CD4-positive, alpha-beta memory T cell (primary cell): ENCODE results near the gene MAST4. TPM values are rescaled to one million over a fixed set of nuclear protein-coding genes. Genes with fewer than 3 reads are reported as not detected.

Experiments used
- CTCF ChIA-PET: fragments of 350-600 bp; sonication (Branson Sonifier 250); formaldehyde crosslinking; loops from one replicate; lab custom pipeline; 2021; ENCODE audit warnings: inconsistent platforms; ENCODE audit not compliant: partially characterized antibody; lab: Charles Lee
- POLR2A ChIA-PET: fragments of 350-600 bp; sonication (Branson Sonifier 250); formaldehyde crosslinking; loops from one replicate; lab custom pipeline; 2021; ENCODE audit not compliant: partially characterized antibody; lab: Charles Lee
- DNase-seq, 5 donors: peaks; one replicate each; pipeline versions ENCODE4 v3.0.0 to v3.0.0-alpha.2; 2020 to 2022; ENCODE audit warnings: mixed read lengths in 1 of 5
- H3K27ac ChIP-seq: one replicate; pipeline ENCODE4 v1.7.0; 2013; ENCODE audit warnings: low read depth, low read length
- H3K27me3 ChIP-seq: 2 replicates; pipeline ENCODE4 v1.7.0; 2013; ENCODE audit warnings: mild to moderate bottlenecking, low read length, moderate library complexity; ENCODE audit not compliant: insufficient read depth
- H3K36me3 ChIP-seq: 2 replicates; pipeline ENCODE4 v1.7.0; 2013; ENCODE audit warnings: mild to moderate bottlenecking, low read length, moderate library complexity; ENCODE audit not compliant: insufficient read depth
- H3K4me1 ChIP-seq: 2 replicates; pipeline ENCODE4 v1.7.0; 2013; ENCODE audit warnings: mild to moderate bottlenecking, low read length, moderate library complexity; ENCODE audit not compliant: insufficient read depth
- H3K4me3 ChIP-seq, 2 donors: one replicate each; pipeline ENCODE4 v1.7.0; 2013; ENCODE audit warnings: low read length in 2 of 2, mild to moderate bottlenecking in 1 of 2
- H3K9me3 ChIP-seq, 2 donors: one replicate each; pipeline ENCODE4 v1.7.0; 2013; ENCODE audit warnings: low read length in 2 of 2, control low read depth in 1 of 2; ENCODE audit not compliant: control insufficient read depth in 1 of 2
- H3K27ac Mint-ChIP-seq, 7 donors: one replicate each; pipeline ENCODE4 v1.8.0; 2020 to 2021; ENCODE audit warnings: mixed read lengths in 7 of 7, mild to moderate bottlenecking in 6 of 7, inconsistent platforms in 3 of 7, moderate library complexity in 3 of 7
- H3K27me3 Mint-ChIP-seq, 2 donors: one replicate each; pipeline ENCODE4 v1.8.0; 2020 to 2021; ENCODE audit warnings: mixed read lengths in 2 of 2
- H3K36me3 Mint-ChIP-seq, 2 donors: one replicate each; pipeline ENCODE4 v1.8.0; 2020 to 2021; ENCODE audit warnings: mixed read lengths in 2 of 2, inconsistent platforms in 1 of 2, mild to moderate bottlenecking in 1 of 2
- H3K4me1 Mint-ChIP-seq, 4 donors: one replicate each; pipeline ENCODE4 v1.8.0; 2020 to 2021; ENCODE audit warnings: mixed read lengths in 4 of 4, mild to moderate bottlenecking in 1 of 4
- H3K4me3 Mint-ChIP-seq, 8 donors: one replicate each; pipeline ENCODE4 v1.8.0; 2020 to 2021; ENCODE audit warnings: mixed read lengths in 8 of 8, mild to moderate bottlenecking in 7 of 8, moderate library complexity in 6 of 8, inconsistent platforms in 3 of 8
- H3K9me3 Mint-ChIP-seq, 8 donors: one replicate each; pipeline ENCODE4 v1.8.0; 2020 to 2021; ENCODE audit warnings: mixed read lengths in 8 of 8, mild to moderate bottlenecking in 5 of 8, inconsistent platforms in 3 of 8, moderate library complexity in 1 of 8
- intact Hi-C: fragments of 100-400 bp; cut with micrococcal nuclease; formaldehyde crosslinking; loops from one replicate; pipeline ENCODE4 v1.15.1; 2023
- polyA plus RNA-seq, 2 donors: library from polyadenylated mRNA; unstranded; fragments of 300-500 nt; fragmentation: Illumina TruSeq; gene quantifications; one replicate each; pipeline ENCODE4 v1.2.3, GENCODE V29; 2021
- total RNA-seq, 2 experiments: library from RNA; stranded (reverse); gene quantifications; one replicate each; pipeline ENCODE4 v1.2.3, GENCODE V29; 2021

The MAST4 gene
- total and polyA plus RNA-seq, 4 experiments from 2014 or later: 9.2 to 27.0 (median 21.3) TPM

- no peak overlapping the region for H3K27ac ChIP-seq
- H3K27ac Mint-ChIP-seq: no peak overlapping the region
- peaks cover 0 to 9% of the 10 kb centered on the region in 2 donors for H3K27me3 Mint-ChIP-seq
- no peak overlapping the region for H3K4me3 Mint-ChIP-seq
- CTCF ChIA-PET: interaction anchor here (1.2 kb wide), 1 partner anchor 20 kb away, joined by 3 read pairs; no protein-coding TSS in a partner anchor
- H3K27me3 ChIP-seq: no peaks in the 10 kb centered on the region
- intact Hi-C loops: no loop called here
- H3K9me3 Mint-ChIP-seq: peaks cover 0 to 26% (median 10%) of the 10 kb centered on the region in 8 donors
- no peaks in the 10 kb centered on the region for H3K4me1 ChIP-seq
- POLR2A ChIA-PET: no interaction called here
- no peaks in the 10 kb centered on the region for H3K36me3 ChIP-seq
- H3K9me3 ChIP-seq: no peaks in the 10 kb centered on the region
- no peak overlapping the region for H3K4me3 ChIP-seq
- no peak for DNase-seq
- no peaks in the 10 kb centered on the region for H3K4me1 Mint-ChIP-seq
- peaks cover 0 to 1% of the 10 kb centered on the region in 2 donors for H3K36me3 Mint-ChIP-seq
Observed at GRCh38 chr5:66713998-66714397, 117.8 kb downstream of the MAST4 start.

GRCh38 chr5:66717455-66718373 lies 121.5 kb downstream of the MAST4 start:
- ChIA-PET CTCF (no interaction called here), POLR2A (no interaction called here)
- H3K4me1 Mint-ChIP-seq: no peaks in the 10 kb centered on the region
- Histone ChIP-seq H3K27ac (no peak overlapping the region), H3K36me3 (no peaks in the 10 kb centered on the region), H3K4me1 (no peaks in the 10 kb centered on the region), H3K9me3 (no peaks in the 10 kb centered on the region), H3K4me3 (no peak overlapping the region), H3K27me3 (no peaks in the 10 kb centered on the region)
- no peak overlapping the region for H3K4me3 Mint-ChIP-seq
- H3K27me3 Mint-ChIP-seq: peaks cover 2 to 12% of the 10 kb centered on the region in 2 donors
- H3K9me3 Mint-ChIP-seq: peaks cover 0 to 11% (median 3%) of the 10 kb centered on the region in 8 donors
- H3K27ac Mint-ChIP-seq: no peak overlapping the region
- intact Hi-C loops: no loop called here
- DNase-seq: no peak
- H3K36me3 Mint-ChIP-seq: no peaks in the 10 kb centered on the region

GRCh38 chr5:66718374-66719002 lies 122.3 kb downstream of the MAST4 start:
- no peak for DNase-seq
- Histone ChIP-seq H3K27ac (no peak overlapping the region), H3K4me1 (no peaks in the 10 kb centered on the region), H3K27me3 (no peaks in the 10 kb centered on the region), H3K9me3 (no peaks in the 10 kb centered on the region), H3K36me3 (no peaks in the 10 kb centered on the region), H3K4me3 (no peak overlapping the region)
- no peaks in the 10 kb centered on the region for H3K4me1 Mint-ChIP-seq
- intact Hi-C loops: no loop called here
- CTCF ChIA-PET: interaction anchor here (0.5 to 0.9 kb wide), 2 partner anchors 11 to 81 kb away, joined by 3 read pairs; no protein-coding TSS in a partner anchor
- no peak overlapping the region for H3K4me3 Mint-ChIP-seq
- no peak overlapping the region for H3K27ac Mint-ChIP-seq
- peaks cover 4 to 9% of the 10 kb centered on the region in 2 donors for H3K27me3 Mint-ChIP-seq
- peaks cover 0 to 3% (median 0%) of the 10 kb centered on the region in 8 donors for H3K9me3 Mint-ChIP-seq
- H3K36me3 Mint-ChIP-seq: no peaks in the 10 kb centered on the region
- POLR2A ChIA-PET: no interaction called here

- H3K27ac Mint-ChIP-seq: no peak overlapping the region
- intact Hi-C loops: no loop called here
- H3K9me3 Mint-ChIP-seq: no peaks in the 10 kb centered on the region
- Histone ChIP-seq H3K27me3 (no peaks in the 10 kb centered on the region), H3K4me1 (no peaks in the 10 kb centered on the region), H3K4me3 (no peak overlapping the region), H3K27ac (no peak overlapping the region), H3K36me3 (no peaks in the 10 kb centered on the region), H3K9me3 (no peaks in the 10 kb centered on the region)
- no peaks in the 10 kb centered on the region for H3K36me3 Mint-ChIP-seq
- H3K4me1 Mint-ChIP-seq: no peaks in the 10 kb centered on the region
- no peak overlapping the region for H3K4me3 Mint-ChIP-seq
- CTCF ChIA-PET: no interaction called here
- no peak for DNase-seq
- H3K27me3 Mint-ChIP-seq: peaks cover 4 to 5% of the 10 kb centered on the region in 2 donors
- POLR2A ChIA-PET: no interaction called here
Observed at GRCh38 chr5:66720780-66721179, 124.6 kb downstream of the MAST4 start.

DNA sequence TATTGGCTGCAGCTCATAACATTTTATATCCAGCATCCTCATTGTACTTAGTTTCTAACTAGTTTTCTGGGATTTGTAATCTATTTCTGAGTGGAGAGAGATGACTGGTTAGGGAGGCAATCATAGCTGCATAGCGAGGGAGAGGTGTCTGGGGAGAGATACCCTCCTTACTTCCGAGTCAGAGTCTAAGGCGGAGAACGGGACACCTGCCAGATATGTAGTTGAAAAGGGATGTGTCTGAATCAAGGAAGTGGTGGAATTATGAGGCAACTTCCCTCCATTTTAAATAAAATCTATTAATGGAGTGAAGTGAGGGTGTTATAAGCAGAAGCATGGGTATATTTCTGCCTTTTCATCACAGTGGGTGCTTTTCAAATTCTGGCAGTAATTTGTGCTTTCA lies 126.5 kb downstream of the MAST4 start:
- Histone ChIP-seq H3K27ac (no peak overlapping the region), H3K27me3 (no peaks in the 10 kb centered on the region), H3K9me3 (no peaks in the 10 kb centered on the region), H3K4me1 (no peaks in the 10 kb centered on the region), H3K36me3 (no peaks in the 10 kb centered on the region), H3K4me3 (no peak overlapping the region)
- intact Hi-C loops: no loop called here
- ChIA-PET POLR2A (no interaction called here), CTCF (no interaction called here)
- Mint-ChIP-seq H3K36me3 (no peaks in the 10 kb centered on the region), H3K4me1 (no peaks in the 10 kb centered on the region), H3K27me3 (peaks cover 6 to 9% of the 10 kb centered on the region in 2 donors), H3K4me3 (no peak overlapping the region), H3K27ac (no peak overlapping the region), H3K9me3 (no peaks in the 10 kb centered on the region)
- DNase-seq: no peak

DNA sequence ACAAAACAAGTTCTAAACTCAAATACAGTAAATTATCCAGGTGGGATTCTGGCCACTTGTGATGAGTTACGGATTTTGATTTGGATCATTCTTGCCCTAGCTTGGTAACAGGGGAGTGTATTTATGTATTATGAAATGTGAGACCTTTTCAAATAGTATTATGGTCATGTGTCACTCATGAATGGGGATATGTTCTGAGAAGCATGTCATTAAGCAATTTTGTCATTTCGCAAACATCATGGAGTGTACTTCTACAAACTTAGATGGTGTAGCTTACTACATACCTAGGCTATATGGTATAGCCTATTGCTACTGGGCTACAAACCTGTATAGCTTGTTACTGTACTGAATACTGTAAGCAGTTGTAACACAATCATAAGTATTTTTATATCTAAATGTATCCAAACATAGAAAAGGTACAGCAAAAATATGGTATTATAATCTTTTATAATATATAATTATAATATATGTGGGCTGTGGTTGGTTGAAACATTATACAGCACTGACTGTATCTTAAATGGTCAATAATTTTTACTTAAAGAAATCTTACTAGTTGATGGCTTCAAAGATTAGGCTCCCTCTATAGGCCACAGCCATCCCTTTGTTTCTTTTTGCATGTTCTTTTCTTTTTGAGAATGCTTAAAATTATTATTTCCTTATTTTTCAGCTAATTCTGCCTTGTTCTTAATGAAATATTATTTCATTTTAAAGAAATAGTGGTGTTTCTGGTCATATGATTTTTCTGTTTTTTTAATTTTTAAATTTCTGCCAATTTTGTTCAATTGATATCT lies 128.4 kb downstream of the MAST4 start:
- H3K27me3 ChIP-seq: no peaks in the 10 kb centered on the region
- no peak overlapping the region for H3K4me3 Mint-ChIP-seq
- H3K27ac Mint-ChIP-seq: no peak overlapping the region
- no peaks in the 10 kb centered on the region for H3K9me3 Mint-ChIP-seq
- no peak overlapping the region for H3K4me3 ChIP-seq
- no peaks in the 10 kb centered on the region for H3K9me3 ChIP-seq
- no peaks in the 10 kb centered on the region for H3K4me1 ChIP-seq
- CTCF ChIA-PET: no interaction called here
- no peak for DNase-seq
- intact Hi-C loops: no loop called here
- no peaks in the 10 kb centered on the region for H3K36me3 Mint-ChIP-seq
- no peaks in the 10 kb centered on the region for H3K4me1 Mint-ChIP-seq
- no peak overlapping the region for H3K27ac ChIP-seq
- POLR2A ChIA-PET: no interaction called here
- peaks cover 6 to 13% of the 10 kb centered on the region in 2 donors for H3K27me3 Mint-ChIP-seq
- no peaks in the 10 kb centered on the region for H3K36me3 ChIP-seq

GRCh38 chr5:66727630-66728029 lies 131.4 kb downstream of the MAST4 start:
- H3K4me1 Mint-ChIP-seq: no peaks in the 10 kb centered on the region
- H3K36me3 Mint-ChIP-seq: no peaks in the 10 kb centered on the region
- Histone ChIP-seq H3K36me3 (no peaks in the 10 kb centered on the region), H3K27me3 (no peaks in the 10 kb centered on the region), H3K4me3 (no peak overlapping the region), H3K4me1 (no peaks in the 10 kb centered on the region), H3K27ac (no peak overlapping the region), H3K9me3 (no peaks in the 10 kb centered on the region)
- no peaks in the 10 kb centered on the region for H3K9me3 Mint-ChIP-seq
- H3K4me3 Mint-ChIP-seq: no peak overlapping the region
- no peak overlapping the region for H3K27ac Mint-ChIP-seq
- POLR2A ChIA-PET: no interaction called here
- intact Hi-C loops: no loop called here
- CTCF ChIA-PET: no interaction called here
- H3K27me3 Mint-ChIP-seq: peaks cover 4 to 11% of the 10 kb centered on the region in 2 donors
- no peak for DNase-seq
